Hypothalamus (tissue), 51 donors: ENCODE results near the gene ETNK1.

Experiments
- DNase-seq, 51 donors: peaks; one replicate each; lab custom pipeline; 2025; lab: John Stamatoyannopoulos, UW

The ETNK1 gene

DNA sequence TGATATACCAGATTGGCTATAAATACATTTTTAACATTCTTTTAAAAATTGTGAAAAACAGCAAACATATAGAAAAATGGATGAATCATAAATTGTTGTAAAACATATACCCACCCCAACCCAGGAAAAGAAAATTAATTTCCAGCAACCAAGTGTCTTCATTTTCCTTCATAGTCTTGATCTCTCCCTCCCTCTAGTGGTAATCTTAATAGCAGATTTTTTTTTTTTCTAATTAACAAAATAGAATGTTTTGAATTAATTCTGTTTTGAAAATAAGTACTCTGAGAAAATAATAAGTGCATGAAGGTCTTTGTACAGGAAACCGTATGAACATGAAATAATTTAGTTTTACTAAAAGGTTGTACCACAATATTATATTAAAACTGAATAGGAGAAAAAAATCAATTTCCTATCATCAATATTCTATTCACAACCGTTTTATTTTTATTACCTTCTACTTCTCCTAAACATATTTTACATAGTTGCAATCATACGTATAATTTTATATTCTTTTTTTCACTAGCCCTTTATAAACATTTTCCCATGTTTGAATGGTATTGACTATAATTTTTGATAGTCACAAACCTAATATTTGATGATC is 7.0 kb downstream of the ETNK1 start:
- no peak for DNase-seq

DNA sequence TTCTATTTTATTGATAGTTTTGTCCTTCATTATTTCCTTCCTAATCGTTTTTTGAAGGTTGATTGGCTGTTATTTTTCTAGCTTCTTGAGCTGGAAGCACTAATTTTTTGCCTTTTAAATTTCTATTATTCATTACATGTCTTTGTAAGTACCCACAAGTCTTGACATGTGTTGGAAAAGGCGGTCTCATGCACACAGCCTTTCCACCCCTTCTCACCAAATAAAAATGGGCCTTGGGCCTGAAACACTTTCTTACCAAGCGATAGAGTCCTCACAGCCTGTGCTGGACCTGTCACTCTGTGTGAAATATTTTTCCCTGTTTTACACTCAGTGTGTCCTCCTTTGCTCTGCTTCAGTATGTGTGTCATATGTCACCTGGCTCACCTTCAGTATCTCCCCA is 9.9 kb downstream of the ETNK1 start:
- DNase-seq = no peak

DNA sequence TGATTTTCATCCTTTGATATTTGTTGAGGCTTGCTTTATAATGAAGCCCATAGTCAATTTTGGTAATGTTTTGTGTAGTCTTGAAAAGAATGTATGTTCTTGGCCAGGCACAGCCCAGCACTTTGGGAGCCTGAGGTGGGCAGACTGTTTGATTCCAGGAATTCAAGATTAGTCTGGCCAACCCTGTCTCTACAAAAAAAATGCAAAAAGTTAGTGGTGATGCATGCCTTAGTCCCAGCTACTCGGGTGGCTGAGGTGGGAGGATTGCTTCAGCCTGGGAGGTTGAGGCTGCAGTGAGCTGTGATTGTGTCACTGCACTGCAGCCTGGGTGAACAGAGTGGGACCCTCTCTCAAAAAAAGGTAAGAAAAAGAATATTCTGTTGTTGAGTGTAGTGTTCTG is 10.8 kb downstream of the ETNK1 start:
- peak in 1 of 51 donors; percentile 1 for DNase-seq

- DNase-seq = no peak
These were observed 15.9 kb downstream of the ETNK1 start for GRCh38 chr12:22640851-22641250.

DNA sequence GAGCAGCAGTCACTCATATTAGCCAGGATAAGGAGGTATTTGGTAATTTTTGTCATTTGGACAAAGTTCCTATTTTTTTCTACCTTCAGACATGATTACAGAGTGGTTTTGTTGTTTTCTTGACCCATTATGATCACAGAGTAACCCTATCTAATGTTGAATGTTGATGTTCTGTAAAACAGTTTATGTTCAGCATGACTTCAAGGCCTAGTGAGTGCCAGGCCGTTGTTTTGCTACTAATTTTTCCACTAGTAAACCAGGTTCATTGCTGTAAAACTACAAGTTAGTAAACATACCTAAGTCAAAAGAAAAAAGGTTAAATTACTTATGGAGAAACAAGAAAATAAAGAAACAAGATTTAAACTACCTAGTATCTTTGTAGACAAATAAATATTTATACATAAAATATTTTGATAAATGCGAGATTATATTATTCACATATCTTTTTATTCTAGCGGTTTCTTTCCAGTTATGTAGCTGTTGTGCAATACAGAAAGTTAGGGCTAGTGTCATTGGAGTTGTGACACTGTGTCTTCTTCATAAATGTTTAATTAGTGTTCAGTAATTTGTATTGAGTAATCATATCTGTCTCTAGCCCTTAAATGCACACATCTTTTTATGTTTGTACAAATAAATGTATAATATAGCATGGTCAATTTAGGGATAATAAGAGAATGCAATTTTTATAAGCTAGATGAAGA is 16.5 kb downstream of the ETNK1 start:
- no peak for DNase-seq

GRCh38 chr12:22648668-22649067 is 23.7 kb downstream of the ETNK1 start:
- no peak for DNase-seq

DNA sequence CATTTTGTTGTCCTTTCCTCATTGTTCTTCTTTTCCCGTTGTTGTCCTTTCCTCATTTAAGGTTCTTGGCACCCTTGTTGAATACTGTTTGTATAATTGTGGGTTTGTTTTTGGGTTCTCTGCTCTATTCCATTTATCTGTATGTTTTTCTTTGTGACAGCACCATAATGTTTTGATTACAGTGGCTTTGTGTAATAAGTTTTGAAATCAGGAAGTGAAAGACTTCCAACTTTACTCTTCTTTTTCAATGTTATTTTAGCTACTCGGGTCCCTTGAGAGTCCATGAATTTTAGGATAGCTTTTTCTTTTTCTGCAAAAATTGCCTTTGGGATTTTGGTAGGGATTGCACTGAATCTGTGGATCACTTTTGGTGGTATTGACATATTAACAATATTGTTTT is 28.1 kb downstream of the ETNK1 start:
- DNase-seq = no peak

DNA sequence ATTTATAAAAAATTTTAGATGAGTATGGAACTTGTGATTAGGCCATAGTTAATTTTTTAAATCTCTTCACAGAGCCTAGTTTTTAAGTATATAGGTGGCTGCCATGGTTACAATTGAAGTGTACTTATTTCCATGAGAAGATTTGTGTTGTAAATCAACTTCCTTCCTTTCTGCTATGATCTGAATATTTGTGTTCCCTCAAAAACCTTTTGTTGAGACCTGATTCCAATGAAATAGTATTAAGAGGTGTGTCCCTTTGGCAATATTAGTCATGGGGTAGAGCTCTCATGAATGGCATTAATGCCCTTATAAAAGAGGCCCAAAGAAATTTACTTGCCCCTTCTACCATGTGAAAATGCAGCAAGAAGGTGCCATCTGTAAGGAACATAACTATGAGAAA is 28.8 kb downstream of the ETNK1 start:
- DNase-seq = no peak

- no peak for DNase-seq
These were observed 31.4 kb downstream of the ETNK1 start for GRCh38 chr12:22656376-22656775.

DNA sequence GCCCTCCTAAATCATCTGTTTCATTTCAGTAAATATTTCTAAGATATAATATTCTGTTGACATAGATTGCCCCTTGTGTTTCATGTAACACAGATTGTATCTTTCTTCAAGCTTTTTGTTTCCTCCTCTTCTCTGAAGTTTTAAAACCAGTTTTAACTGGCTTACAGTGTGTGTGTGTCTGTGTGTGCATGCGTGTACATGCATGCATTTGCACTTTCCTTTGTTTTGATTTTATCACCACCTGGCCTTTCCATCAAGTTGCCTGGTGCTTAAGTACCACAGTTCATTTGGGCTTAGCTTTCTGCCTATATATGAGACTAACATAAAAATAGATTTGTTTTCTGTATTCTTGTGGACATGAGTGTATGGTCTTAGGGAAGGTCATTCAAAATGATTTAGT is 31.9 kb downstream of the ETNK1 start:
- no peak for DNase-seq

DNA sequence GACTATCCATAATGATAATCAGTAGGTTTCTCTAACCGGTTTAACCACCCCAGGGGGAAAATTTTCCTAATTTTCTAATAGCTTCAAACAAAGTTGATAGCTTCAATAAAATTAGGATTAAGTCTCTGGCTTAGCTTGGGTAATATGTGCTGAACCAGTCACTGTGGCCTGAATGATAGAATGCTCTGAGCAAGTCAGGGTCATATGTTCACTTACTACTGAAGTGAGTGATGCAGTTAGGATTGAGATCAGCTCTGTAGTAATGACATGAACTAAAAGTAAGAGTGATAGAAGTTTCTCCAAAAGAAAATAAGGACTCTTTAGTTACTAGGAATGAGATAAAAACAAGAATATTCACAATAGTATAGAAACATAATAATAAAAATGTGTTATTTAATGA is 32.6 kb downstream of the ETNK1 start:
- no peak for DNase-seq

DNA sequence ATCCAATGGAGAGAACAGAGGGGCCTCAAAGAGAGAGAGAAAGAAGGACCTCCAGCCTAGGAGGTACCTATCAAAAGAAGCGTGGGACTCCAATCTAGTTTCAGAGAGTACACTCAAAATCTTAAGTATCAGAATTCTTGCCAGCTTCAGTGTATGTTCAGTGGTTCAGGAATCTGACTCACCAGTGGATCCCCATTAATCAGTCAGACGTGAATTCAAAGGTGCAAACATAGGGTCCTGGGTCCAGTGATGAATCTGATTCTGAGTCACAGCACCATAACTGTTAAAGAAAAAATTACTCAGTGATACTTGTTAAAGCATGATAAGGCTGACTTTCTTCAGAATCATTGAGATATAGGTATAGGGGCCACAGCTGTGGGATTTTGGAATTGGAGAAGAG is 33.2 kb downstream of the ETNK1 start:
- DNase-seq = no peak

GRCh38 chr12:22662356-22662755 is 37.4 kb downstream of the ETNK1 start:
- DNase-seq = no peak

DNA sequence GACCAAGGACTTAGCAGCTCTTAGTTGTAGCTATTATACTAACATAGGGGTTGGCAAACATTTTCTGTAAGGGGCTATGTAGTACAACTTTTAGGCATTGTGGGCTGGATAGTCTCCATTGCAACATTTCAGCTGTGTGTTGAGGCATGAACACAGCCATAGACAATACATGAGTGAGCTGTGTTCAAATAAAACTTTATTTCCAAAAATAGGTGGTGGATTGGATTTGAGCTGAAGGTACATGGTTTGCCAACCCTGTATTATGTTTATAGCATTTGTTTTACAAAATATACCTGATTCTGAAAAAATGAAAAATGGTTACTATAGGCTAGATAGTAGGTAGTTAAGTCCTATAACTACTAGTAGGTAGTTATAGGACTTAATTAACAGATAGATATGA is 40.5 kb downstream of the ETNK1 start:
- DNase-seq = no peak

DNA sequence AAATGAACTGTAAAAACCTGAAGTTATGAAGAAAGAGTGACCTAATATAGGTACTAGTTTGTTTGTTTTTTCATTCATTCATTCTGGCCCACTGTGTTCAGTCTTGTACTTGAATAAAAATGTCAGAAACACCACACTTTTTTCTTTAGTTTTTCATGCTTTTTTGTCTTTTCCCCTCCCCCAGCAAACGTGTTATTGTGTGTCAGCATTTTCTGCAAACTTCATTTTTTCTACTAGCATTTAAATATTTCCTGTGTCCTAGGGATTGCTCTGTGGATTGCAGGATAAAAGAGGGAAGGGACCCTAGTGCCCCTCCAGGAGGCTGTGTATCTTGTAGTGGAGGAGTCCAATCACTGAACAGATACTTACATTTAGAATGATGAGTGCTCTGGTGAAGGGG is 42.2 kb downstream of the ETNK1 start:
- DNase-seq = no peak

DNA sequence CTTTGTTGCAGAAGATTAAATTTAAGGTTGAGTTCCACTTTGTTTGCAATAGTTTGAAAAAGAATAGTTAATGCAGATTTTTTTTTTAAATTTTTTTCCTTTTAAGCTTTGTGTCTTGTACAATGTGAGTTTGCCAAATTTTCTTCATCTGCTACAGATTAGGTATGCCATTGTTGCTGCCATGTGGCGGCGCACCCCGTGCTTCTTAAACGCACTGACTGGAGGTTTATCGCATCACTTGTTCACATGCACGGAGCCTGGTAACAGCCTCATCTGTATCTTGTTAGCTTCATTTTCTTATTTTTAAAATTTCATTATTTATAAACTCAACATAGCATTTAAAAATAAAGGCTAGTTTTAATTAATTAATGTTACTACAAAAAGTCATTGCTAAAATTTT is 43.5 kb downstream of the ETNK1 start:
- no peak for DNase-seq

DNA sequence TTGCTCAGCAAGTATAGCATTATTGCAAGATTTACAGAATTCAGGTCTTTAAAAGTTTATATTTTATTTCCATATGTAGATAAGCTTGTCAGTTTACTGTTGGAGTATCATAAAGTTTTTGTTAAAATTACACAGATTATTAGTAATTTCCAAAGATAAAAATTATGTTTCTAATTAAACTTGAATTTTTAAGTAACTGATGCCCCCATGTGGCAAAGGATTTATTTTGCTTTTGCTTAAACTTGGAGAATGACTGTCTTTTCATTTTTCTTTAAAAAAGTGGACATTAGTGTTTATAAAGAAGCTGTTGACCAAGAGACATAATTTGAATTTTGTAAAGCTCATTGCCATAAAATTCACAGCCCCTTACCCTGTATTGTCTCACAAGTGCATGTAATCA is 45.8 kb downstream of the ETNK1 start:
- DNase-seq = no peak

- no peak for DNase-seq
These were observed 48.0 kb downstream of the ETNK1 start for GRCh38 chr12:22672951-22673350.

GRCh38 chr12:22677781-22678574 is 53.0 kb downstream of the ETNK1 start:
- no peak for DNase-seq

DNA sequence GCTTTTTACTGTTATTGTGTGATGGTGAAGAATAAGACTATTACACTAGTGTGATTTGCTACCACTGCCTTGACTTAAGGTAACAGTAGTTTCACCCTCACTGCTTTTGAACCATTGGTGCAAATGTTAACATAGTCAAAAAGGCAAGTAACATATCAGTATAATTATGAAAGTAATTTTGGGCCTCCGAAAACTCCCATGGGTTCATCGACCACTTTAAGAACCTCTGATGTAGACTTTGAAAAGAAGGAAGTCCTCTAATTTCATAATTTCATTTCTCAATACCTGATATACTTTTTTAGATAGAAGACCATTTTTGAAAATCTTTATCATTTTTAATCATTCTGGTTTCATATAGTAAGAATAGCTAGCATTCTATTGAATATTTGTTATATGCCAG is 57.7 kb downstream of the ETNK1 start:
- no peak for DNase-seq

- DNase-seq = no peak
These were observed 58.2 kb downstream of the ETNK1 start for GRCh38 chr12:22683131-22683530.
